GM23338 (cell line): Measurements from ENCODE around the gene TBX3.

Source experiments
- CTCF ChIP-seq, 2 experiments: fragments of 200-600 bp in 1 of 2; sonication (generic) in 1 of 2; conservative IDR thresholded peaks; 2 replicates each; pipeline versions ENCODE4 v1.5.1 to v1.6.1; 2016 to 2017; ENCODE audit warnings: antibody characterized with exemption in 2 of 2, low read depth in 2 of 2, mild to moderate bottlenecking in 2 of 2, moderate library complexity in 1 of 2
- EZH2 ChIP-seq: fragments of 200-600 bp; sonication (generic); IDR thresholded peaks from one replicate; pipeline ENCODE4 v1.8.0; 2017; ENCODE audit warnings: antibody characterized with exemption, mild to moderate bottlenecking, low read depth; ENCODE audit not compliant: unreplicated experiment

DNA sequence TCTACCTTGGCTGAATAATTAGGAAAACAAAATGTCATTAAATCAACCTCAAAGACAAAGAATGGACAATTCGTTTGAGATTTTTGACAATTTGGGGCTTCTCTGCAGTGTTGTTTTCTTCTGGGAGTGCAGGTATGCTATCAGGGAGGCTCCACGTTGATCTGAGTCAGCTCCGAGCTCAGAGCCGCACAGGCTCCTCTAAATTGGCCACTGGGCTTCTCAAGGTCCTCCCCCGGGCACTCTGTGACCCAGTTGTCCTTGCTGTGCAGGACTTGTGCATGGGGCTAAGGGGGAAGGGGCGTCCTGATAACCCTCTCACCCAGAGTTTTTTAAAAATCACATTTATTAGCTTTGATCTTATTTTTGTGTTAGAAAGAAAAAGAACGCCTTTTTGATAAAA, 52.7 kb downstream of the TBX3 start:
- TF ChIP-seq EZH2 (no peak), CTCF (conservative IDR thresholded peaks at IDR 0.05; ENCODE audit: low read depth in 2 of 2) (no peak)
